ENCODE results near the gene WEE2. TPM values are rescaled to one million over a fixed set of nuclear protein-coding genes. Genes with fewer than 3 reads are reported as not detected.
"Not testable (repeated sequence)": the region's sequence is repeated elsewhere in the genome, so short reads cannot be mapped to it uniquely, and the experiment has no call there.

WEE2 gene
- total RNA-seq, 1 donor from 2014 or later: 0.05 TPM

GRCh38 chr7:141689072-141689825, 18.9 kb upstream of the WEE2 start:
- intact Hi-C loops (cut with micrococcal nuclease): not testable (repeated sequence)

DNA sequence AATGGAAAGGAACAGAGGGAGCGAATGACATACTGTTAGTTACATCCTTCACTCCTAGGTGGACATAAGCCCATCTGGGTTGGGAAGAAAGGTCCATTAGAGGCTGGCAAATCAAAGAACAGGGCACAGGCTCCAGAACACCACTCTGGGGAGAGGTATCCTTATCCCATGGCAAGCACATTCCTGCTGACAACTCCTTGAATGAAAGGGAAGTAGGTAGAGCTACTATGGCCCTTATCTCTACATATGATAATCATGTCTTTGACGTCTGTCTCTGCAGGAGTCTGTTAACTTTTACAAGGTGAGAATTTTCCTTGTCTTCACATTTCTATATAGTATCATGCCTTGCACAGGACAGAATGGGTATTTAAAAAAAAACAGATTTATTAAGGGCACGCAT, 16.6 kb upstream of the WEE2 start:
- intact Hi-C loops (cut with micrococcal nuclease): no loop called here

DNA sequence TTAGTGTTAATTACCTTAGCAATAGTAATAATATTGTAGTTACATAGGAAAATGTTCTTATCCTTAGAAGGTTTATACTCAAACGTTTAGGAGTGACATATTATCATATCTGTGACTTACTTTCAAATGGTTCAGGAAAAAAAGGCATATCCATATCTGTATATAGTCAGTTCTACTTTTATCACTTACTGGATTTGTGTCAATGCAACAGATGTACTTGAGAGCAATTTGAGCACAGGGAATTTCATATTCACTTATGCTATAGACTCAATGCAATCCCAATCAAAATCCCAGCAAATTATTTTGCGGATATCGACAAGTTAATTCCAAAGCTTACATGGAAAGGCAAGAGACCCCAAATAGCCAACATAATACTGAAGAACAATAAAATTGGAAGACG, 16.2 kb upstream of the WEE2 start:
- intact Hi-C loops (cut with micrococcal nuclease): no loop called here

- intact Hi-C loops (cut with micrococcal nuclease): no loop called here
Measured at GRCh38 chr7:141693082-141693481, 15.1 kb upstream of the WEE2 start.

DNA sequence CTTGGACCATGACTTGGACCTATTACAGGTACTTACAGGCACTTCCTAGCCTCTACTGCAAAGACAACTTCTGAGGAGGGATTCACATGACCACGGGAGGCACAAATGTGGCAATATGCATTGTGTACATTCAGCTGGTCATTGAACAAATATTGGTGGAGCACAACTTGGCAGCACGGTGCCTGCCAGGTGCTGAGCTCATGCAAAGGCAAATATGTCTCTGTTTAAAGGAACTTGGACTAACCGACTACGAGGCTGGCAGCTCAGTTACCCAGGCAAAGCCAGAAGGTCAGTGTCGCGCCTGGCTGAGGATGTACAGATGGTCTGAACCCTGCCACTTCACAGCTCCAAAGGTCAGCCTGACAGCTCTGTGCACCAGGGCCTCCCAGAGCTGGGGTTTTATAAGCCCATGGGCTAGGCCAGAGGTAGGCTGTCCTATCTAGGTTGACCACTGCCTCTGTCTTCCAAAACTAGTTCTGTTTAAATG, 12.3 kb upstream of the WEE2 start:
- intact Hi-C loops (cut with micrococcal nuclease): no loop called here

DNA sequence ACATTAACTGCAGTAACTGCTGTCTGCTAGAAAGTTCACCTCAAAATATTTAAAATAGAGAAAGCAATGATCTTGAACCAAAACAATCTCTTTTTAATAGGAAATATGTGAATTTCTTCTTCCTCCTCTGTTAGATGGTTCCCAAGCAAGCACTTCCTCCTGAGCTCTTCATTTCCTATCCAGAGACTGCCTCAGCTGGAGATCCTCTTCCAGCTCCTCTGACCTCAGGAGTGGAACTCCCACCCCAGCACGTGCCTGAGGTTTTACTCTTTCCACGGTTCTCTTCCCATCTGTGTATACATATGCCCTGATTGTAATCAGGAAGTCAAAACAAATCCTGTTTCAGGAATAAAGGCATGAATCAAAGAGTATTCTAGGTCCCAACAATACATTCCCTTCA, 11.8 kb upstream of the WEE2 start:
- intact Hi-C loops (cut with micrococcal nuclease): no loop called here

GRCh38 chr7:141697211-141697871, 10.8 kb upstream of the WEE2 start:
- intact Hi-C loops (cut with micrococcal nuclease): no loop called here

GRCh38 chr7:141698247-141699015, 9.7 kb upstream of the WEE2 start:
- intact Hi-C loops (cut with micrococcal nuclease): no loop called here

- intact Hi-C loops (cut with micrococcal nuclease): loop anchor here (2.0 to 5.0 kb wide), 2 partner anchors 38 to 141 kb away; no protein-coding TSS in a partner anchor
Measured at GRCh38 chr7:141699860-141700259, 8.3 kb upstream of the WEE2 start.

DNA sequence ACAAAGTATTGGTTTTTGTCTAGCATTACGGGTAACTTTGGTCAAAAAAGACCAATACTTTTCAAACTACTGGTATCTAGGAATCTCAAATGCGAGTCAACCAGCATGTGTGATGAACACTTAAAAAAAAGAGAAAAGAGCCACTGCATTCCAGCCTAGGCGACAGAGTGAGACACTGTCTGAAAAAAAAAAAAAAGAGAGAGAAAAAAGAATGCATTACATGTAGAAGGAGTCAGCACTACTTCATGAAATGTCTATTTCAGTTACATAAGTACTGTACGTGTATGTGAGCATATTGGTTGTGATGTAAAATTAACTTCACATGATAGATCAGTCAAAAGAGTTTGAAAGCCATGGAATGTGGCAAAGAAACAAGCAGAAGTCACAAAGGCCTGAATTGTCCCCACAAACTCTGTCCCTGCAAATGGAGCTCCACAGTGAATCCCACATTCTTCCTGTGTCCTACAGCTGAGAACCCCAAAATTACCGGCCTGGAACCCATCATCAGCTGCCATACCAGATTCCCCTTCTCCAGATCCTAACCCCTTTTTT, 7.8 kb upstream of the WEE2 start:
- intact Hi-C loops (cut with micrococcal nuclease): loop anchor here (2.0 to 5.0 kb wide), 2 partner anchors 38 to 142 kb away; no protein-coding TSS in a partner anchor

- intact Hi-C loops (cut with micrococcal nuclease): loop anchor here (2.0 to 5.0 kb wide), 2 partner anchors 39 to 142 kb away; no protein-coding TSS in a partner anchor
Measured at GRCh38 chr7:141700848-141701371, 7.2 kb upstream of the WEE2 start.

GRCh38 chr7:141701489-141702046, 6.6 kb upstream of the WEE2 start:
- intact Hi-C loops (cut with micrococcal nuclease): loop anchor here (1.0 to 5.0 kb wide), 3 partner anchors 37 to 143 kb away; partner anchors contain the start of gene SSBP1

DNA sequence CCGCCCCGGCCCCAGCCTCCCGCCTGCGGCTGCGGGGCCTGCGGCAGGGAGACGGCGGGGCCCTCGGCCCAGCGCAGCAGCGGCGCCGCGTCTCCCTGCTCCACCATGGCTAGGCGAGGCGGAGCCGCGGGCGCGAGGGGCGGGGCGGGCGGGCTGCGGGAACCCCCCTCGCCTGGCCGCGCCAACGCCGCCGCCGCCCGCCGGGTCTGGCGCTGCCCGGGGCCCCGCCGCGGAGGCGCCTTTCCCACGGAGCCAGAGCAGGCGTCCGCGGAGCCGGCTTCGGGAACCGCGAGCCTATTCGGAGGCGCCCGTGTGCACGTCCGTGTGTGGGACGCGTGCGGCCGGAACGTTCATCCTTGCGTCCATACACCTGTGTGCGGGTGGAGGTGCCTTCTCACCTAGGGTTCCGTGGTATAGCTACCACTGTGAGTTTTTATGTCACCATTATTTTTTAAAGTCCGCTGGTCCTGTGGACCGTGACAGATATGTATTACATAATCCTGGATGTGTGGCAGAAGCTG, 6.0 kb upstream of the WEE2 start, which contains the start of gene DENND11:
TSS of gene DENND11 (minus strand) at position 120 of the 521 bp plus-strand sequence. CDS start at position 107, 13 bp downstream.
- intact Hi-C loops (cut with micrococcal nuclease): loop anchor here (1.0 to 5.0 kb wide), 2 partner anchors 36 to 40 kb away; partner anchors contain the start of gene SSBP1

- intact Hi-C loops (cut with micrococcal nuclease): loop anchor here (1.0 to 5.0 kb wide), 2 partner anchors 35 to 41 kb away; partner anchors contain the start of gene SSBP1
Measured at GRCh38 chr7:141702892-141703291, 5.3 kb upstream of the WEE2 start.

DNA sequence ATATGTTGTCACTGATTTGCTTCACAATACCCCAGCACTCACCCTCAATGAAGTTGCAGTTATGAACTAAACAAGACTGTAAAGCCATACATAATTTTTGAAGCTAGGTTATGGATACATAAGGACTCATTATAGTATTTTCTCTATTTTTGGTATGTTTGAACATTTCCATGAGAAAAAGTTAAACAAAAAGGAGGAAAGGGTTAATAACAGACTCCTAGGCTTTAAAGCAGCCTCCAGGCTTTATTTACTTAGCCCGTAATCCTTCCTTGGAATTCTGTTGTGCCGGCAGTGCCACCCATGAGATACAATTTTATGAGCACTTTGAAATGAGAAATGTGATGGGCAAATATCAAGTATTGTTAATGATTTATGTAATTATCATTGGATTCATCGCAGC, 4.0 kb upstream of the WEE2 start:
- intact Hi-C loops (cut with micrococcal nuclease): loop anchor here (5.0 kb wide), 1 partner anchor 42 kb away; no protein-coding TSS in a partner anchor

- intact Hi-C loops (cut with micrococcal nuclease): loop anchor here (5.0 kb wide), 1 partner anchor 42 kb away; no protein-coding TSS in a partner anchor
Measured at GRCh38 chr7:141704741-141705140, 3.4 kb upstream of the WEE2 start.

DNA sequence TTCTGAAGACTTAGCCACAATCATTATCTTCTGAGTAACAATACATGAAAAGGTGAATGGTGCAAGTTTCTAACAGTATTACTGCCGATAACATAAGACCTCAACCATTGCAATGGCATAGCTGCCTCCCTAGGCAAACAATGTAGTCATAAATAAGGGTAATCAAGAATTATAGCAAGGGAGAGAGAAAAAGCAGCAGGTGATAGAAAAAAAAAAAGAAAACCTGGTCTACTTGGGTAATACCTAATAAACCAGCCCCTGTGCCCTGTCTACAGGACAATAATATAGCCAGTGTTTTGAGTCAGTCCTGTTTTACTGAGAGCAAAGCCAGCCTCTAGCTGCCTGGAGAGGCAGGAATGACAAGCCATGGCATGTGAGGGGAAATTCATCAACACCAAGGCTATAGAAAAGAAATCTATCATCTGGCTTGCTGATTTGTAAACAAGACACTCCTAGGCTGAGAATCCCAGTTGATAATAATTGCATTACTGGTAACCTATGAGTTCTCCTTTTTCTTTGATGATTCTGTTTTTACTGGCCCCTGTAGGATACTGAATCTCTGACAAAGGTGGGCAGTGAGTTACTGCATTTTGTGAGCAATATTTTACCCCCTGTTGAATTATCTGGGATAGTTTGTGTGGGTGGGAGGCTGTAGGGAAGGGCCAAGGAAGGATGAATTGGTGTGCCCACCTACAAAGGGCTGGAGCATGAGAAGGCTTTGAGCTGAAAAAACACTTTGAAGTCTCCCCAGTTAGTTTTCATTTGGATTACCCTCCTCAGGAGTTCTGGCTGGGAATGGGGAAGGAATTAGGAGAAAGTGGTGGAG, 1.7 kb upstream of the WEE2 start:
- intact Hi-C loops (cut with micrococcal nuclease): no loop called here

DNA sequence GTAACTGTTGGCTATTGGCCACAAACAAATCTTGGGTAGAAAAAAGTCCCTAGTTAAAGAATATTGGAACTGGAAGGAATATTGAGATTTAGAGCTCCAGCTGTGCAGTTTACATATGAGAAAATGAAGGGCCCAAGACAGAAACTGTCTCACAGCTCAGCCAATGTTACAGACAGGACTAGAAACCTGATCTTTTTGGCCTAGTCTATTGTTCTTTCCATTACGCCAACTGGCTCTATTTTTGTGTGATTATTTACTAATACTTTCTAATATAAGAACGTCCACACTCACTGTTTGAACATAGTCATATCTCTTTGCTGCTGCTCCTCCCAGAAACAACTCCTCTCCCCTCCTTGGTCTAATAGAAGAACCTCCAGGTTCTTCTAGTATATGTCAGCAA, 1.2 kb downstream of the WEE2 start:
- intact Hi-C loops (cut with micrococcal nuclease): no loop called here

GRCh38 chr7:141709749-141710148, 1.6 kb downstream of the WEE2 start:
- intact Hi-C loops (cut with micrococcal nuclease): no loop called here
